Measurements from ENCODE around the gene CDHR1. TPM values are rescaled to one million over a fixed set of nuclear protein-coding genes. Genes with fewer than 3 reads are reported as not detected.

CDHR1 gene
- total and polyA plus RNA-seq, 11 donors: 0.07 to 1.3 (median 0.35) TPM; not detected in 1

DNA sequence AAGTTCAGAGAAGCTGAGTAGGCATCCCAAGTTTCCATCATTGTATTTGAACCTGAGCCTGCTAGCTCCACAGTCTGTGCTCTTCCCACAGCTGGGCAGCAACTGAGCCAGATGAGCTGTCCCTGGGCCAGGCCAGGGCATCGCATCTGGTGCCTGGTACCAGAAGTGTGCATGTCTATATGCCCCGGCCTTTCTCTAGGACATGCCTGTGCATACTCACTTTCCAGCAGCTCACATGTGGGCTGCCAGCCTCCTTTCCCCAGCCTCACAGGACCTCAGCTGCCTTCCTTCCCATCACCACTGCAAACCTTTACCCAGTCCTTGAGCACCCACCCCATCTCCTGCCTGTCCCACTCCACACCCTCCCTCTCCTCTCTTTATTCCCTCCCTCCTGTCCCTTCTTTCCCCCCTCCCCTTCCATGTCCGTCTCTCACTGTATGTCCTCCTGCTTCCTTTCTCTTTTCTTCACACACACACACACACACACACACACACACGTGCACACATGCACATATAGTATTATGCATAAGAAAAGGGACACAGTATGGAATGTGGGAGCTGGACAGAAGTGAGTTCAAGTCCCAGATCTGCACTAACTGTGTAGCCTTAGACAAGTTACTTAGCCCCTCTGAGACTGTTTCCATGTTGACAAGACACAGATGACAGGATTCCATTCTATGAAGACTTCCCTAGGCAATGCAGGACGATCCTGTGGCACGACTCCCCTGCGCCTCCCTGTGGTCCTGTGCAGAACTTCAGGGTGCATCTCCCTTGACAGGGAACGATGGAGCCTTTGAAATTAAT is 10.9 kb downstream of the CDHR1 start:
- TF ChIP-seq POLR2A (IDR thresholded peaks at IDR 0.05): no peak
- TF ChIP-seq, protein P1, sequence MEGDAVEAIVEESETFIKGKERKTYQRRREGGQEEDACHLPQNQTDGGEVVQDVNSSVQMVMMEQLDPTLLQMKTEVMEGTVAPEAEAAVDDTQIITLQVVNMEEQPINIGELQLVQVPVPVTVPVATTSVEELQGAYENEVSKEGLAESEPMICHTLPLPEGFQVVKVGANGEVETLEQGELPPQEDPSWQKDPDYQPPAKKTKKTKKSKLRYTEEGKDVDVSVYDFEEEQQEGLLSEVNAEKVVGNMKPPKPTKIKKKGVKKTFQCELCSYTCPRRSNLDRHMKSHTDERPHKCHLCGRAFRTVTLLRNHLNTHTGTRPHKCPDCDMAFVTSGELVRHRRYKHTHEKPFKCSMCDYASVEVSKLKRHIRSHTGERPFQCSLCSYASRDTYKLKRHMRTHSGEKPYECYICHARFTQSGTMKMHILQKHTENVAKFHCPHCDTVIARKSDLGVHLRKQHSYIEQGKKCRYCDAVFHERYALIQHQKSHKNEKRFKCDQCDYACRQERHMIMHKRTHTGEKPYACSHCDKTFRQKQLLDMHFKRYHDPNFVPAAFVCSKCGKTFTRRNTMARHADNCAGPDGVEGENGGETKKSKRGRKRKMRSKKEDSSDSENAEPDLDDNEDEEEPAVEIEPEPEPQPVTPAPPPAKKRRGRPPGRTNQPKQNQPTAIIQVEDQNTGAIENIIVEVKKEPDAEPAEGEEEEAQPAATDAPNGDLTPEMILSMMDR (IDR thresholded peaks at IDR 0.05): peak; percentile 50 to 70 (median 61)
- 32 to 38% (median 33%) methylated on average over 8 of the region's 8 CpGs for WGBS, 4 donors
- H3K27ac ChIP-seq: no peak overlapping the region
- H3K4me1 ChIP-seq: no peaks in the 10 kb centered on the region
- H3K9me3 ChIP-seq: no peaks in the 10 kb centered on the region
- peak; percentile 68 to 78 (median 76) for ATAC-seq
- peak in 4 of 5 donors; percentile 38 to 75 (median 50) for DNase-seq
- H3K36me3 ChIP-seq: no peaks in the 10 kb centered on the region
- peaks cover 0 to 15% (median 0%) of the 10 kb centered on the region in 9 donors for H3K27me3 ChIP-seq
- no peak overlapping the region for H3K4me3 ChIP-seq
- intact Hi-C loops (cut with DNase I): loop anchor here in 3 of 10 donors (5.0 kb wide), 1 partner anchor 58 kb away; no protein-coding TSS in a partner anchor

DNA sequence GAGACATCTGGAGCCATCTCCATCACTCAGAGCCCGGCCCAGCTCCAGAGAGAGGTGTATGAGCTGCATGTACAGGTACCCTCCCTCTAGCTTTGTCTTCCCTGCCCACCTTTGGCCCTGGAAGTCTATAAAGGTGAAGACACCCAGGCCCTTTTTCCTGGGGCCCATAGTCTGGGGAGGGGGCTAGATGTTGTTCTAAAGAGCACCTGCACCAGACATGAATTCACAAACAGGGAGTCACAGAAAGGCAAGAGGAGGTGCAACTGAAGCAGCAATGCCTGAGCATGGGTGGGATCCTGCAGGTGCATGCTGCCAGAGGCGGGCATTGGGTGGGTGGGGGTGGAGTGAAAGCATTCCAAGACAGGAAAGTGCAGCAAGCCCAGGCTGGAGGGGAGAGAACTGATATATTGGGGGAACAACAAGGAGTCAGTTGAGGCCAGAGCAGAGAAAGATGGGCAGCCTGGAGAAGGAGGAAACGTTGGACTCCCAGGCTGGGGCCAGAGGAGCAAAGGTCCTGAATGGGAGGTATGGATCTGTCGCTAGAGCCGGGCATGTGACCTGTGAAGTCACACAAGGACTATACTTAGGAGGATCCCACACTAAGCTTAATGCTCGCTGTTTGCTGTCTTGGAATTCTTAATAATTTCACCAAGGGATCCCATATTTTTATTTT is 11.7 kb downstream of the CDHR1 start:
- no peak for ATAC-seq
- Histone ChIP-seq H3K4me1 (no peaks in the 10 kb centered on the region), H3K27me3 (peaks cover 0 to 15% (median 0%) of the 10 kb centered on the region in 9 donors), H3K27ac (no peak overlapping the region), H3K9me3 (no peaks in the 10 kb centered on the region), H3K4me3 (no peak overlapping the region), H3K36me3 (no peaks in the 10 kb centered on the region)
- intact Hi-C loops (cut with DNase I): loop anchor here in 4 of 10 donors (2.0 to 5.0 kb wide), 2 partner anchors 59 kb away; no protein-coding TSS in a partner anchor
- no peak for TF ChIP-seq POLR2A (IDR thresholded peaks at IDR 0.05)
- TF ChIP-seq, protein P1 (IDR thresholded peaks at IDR 0.05): no peak
- no peak for DNase-seq
- WGBS, 4 donors: 62 to 69% (median 67%) methylated on average over 6 of the region's 6 CpGs

DNA sequence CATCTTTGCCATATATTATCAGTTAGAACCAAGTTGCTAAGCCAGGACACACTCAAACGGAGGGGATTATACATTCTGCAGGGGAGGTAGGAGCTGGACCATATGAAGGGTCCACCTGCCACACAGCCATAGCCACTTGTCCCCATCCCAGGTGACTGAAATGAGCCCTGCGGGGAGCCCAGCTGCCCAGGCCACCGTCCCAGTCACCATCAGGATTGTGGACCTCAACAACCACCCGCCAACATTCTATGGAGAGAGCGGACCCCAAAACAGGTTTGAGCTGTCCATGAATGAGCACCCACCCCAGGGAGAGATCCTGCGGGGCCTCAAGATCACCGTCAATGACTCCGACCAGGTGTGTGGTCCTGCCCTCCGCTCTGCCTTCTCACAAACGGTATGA is 13.7 kb downstream of the CDHR1 start:
- DNase-seq (no peak), ATAC-seq (no peak)
- no peaks in the 10 kb centered on the region for H3K4me1 ChIP-seq
- peaks cover 0 to 15% (median 0%) of the 10 kb centered on the region in 9 donors for H3K27me3 ChIP-seq
- 83 to 87% (median 84%) methylated on average over 10 of the region's 10 CpGs for whole genome bisulfite sequencing, 4 donors
- no peaks in the 10 kb centered on the region for H3K9me3 ChIP-seq
- no peak overlapping the region for H3K27ac ChIP-seq
- H3K36me3 ChIP-seq: no peaks in the 10 kb centered on the region
- TF ChIP-seq POLR2A (IDR thresholded peaks at IDR 0.05): no peak
- TF ChIP-seq, protein P1 (IDR thresholded peaks at IDR 0.05): no peak
- no peak overlapping the region for H3K4me3 ChIP-seq
- intact Hi-C loops (cut with DNase I): loop anchor here in 3 of 10 donors (5.0 kb wide), 1 partner anchor 61 kb away; no protein-coding TSS in a partner anchor

DNA sequence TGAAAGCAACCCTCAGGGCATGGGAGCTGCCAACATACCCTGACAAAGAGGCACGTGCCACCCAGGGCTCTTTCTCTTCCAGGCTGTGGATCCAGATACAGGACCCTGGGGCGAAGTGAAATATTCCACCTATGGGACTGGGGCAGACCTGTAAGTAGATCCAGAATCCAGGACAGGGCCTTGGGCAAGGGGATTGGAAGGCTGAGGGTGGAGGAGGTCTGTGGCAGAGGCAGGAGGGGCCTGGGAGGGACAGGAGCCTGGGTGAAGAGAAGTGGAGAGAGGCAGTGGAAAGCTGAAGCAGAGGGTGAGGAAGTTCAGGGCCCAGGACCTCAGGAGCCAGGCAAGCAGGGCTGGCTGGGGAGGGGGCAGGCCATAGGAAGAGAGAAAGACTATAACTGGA is 17.2 kb downstream of the CDHR1 start:
- TF ChIP-seq, protein P1 (IDR thresholded peaks at IDR 0.05): no peak
- no peak for TF ChIP-seq POLR2A (IDR thresholded peaks at IDR 0.05)
- WGBS, 4 donors: 75 to 84% (median 80%) methylated on average over 2 of the region's 2 CpGs
- H3K4me3 ChIP-seq: no peak overlapping the region
- H3K4me1 ChIP-seq: no peaks in the 10 kb centered on the region
- no peak overlapping the region for H3K27ac ChIP-seq
- ATAC-seq (no peak), DNase-seq (no peak)
- intact Hi-C loops (cut with DNase I): no loop called here
- H3K27me3 ChIP-seq: peaks cover 0 to 15% (median 0%) of the 10 kb centered on the region in 9 donors
- no peaks in the 10 kb centered on the region for H3K36me3 ChIP-seq
- no peaks in the 10 kb centered on the region for H3K9me3 ChIP-seq

Measured in heart left ventricle (tissue), 16 donors.